ENCODE results near the gene CASZ1.

The CASZ1 gene

GRCh38 chr1:10650556-10651388 lies 145.7 kb downstream of the CASZ1 start:
- no peak for DNase-seq

GRCh38 chr1:10649517-10650201 lies 146.8 kb downstream of the CASZ1 start:
- no peak for DNase-seq

GRCh38 chr1:10648689-10649516 lies 147.5 kb downstream of the CASZ1 start:
- DNase-seq, result no peak

DNA sequence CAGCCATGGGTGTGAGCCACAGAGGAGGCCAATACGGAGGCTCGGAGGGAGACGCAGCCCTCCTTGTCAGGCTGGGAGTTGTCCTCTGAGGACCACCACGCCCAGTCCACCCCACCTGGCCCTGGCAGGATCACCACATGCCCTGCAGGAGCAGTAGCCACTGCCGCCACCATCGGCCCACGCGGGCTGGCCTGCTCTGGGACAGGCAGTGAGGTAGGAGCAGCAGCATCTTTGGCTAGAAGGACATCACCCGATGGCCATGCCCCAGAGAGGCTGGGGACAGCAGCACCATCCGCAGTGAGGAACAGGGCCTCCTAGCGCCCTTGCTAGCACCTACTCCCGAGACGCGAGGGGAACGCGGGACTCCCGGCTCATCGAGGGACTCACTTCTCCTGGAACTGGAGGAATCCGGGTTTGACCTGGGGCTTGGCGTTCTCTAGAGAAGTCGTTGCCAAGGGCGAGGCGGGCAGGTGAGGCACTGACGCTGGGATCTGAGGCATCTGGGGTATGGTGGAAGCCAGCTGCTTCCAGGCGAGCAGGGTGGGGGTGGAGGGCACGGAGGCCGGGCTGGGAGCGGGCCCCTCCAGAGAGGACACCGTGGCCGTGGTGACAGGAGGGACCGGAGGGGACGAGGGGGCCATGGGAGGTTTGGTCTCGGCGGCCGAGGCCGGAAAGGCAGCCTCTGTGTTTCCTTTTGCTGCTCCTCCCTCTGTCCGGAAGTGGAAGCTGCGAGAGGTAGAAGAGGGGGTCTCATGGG lies 148.9 kb downstream of the CASZ1 start:
- no peak for DNase-seq

GRCh38 chr1:10646347-10646861 lies 150.0 kb downstream of the CASZ1 start:
- DNase-seq, result no peak

DNA sequence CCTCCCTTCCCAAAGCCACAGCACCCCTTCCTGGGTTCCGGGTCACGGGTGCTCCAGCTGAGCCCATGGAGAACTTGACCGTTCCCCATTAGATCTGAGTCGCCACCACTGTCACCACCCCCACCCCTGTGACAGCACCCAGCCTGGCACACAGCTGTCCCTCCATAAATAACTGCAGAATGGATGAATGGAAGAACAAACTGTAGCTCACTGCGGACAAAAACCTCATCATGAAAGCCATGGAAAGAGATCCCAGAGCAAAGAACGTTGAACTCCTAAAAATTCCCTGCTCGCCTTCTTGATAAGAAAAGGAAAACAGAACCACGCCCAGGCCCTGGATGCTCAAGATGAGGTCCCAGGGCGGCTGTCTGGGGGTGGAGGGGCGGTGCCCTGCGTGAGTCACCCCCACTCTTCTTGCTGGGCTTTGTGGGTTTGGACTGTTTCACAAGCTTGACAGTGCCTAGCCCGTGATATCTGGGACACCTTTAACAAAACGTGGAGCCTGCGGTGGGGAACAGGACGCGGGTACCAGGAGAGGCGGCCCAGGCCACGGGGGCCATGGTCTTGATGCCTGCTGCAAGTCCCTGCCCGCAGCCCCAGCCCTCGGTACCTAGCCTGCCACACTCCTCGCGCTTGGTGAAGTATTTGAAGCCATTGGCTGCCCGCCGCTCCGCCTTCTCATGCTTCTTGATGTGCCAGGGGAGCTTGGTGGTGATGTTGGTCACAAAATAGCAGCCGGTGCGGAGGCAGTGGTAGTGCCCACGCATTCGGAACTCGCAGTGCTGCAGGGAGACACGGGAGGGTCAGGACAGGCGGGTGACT lies 151.9 kb downstream of the CASZ1 start:
- DNase-seq, result peak; percentile 27

DNA sequence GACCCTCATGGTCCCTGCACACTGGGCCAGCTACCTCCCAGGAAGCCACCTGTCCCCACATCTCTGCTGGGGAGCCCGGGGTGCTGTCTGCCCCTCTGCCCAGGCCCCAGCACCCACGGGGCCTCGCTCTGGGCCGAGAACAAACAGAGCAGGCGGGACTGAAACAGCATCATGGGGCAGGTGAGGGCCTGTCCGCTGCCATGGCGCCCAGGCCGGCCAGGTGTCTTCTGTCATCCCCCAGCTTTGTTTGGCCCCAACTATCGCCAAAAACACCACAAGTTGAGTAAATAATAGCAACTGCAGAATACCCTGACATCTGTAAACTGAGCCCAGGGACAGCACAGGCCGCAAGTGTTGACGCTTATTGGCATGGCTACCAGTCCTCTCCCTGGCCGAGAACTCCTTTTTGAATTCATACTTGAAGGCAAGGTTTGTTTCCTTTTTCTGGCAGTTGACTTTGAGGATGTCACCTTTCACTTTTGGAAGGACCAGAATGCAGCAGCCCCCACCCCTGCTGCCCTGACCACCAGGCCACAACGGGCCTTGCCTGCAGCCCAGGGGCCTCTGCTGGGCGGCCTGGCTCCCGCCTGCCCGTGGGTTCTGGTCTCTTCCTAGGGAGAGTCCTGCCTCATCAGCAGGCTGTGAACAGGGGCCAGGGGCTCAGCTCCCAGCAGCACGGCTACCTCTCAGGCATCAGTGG lies 152.7 kb downstream of the CASZ1 start:
- no peak for DNase-seq

- no peak for DNase-seq
Measured at GRCh38 chr1:10642403-10643080, 153.9 kb downstream of the CASZ1 start.

GRCh38 chr1:10641976-10642375 lies 154.5 kb downstream of the CASZ1 start:
- DNase-seq, result no peak

- no peak for DNase-seq
Measured at GRCh38 chr1:10640843-10641553, 155.4 kb downstream of the CASZ1 start.

- DNase-seq, result no peak
Measured at GRCh38 chr1:10639775-10640578, 156.5 kb downstream of the CASZ1 start.

DNA sequence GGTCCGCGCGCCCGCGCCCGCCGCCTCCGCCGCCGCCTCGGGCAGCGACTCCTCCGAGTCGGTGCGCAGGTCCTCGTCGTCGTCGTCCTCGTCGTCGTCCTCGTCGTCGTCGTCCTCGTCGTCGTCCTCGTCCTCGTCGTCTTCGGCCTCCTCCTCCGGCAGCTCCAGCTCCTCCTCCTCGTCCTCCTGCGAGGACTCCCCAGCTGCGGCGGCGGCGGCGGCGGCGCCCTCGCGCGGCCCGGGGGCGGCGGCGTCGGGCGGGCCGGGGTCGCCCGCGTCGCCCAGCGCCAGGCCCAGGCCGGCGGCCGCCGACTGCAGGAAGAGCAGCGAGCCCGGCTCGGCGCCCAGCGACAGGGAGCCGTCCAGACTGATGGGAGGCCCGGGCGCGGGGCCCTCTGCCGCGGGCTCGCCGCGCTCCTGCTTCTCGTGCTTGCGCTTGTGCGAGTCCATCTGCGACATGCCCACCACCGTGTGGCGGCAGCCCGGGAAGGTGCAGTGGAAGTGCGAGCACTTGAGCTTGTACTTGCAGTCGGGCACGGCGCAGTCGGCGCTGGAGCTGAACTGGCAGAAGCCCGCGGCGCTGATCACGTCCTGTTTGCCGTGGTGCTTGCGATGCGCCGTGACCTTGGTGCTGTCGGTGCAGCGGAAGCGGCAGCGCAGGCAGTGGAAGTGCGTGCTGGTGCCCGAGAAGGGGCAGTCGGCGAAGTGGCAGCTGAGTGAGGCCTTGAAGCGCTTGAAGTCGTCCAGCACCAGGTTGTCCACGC lies 157.3 kb downstream of the CASZ1 start:
- no peak for DNase-seq

- DNase-seq, result no peak
Measured at GRCh38 chr1:10638559-10639005, 157.9 kb downstream of the CASZ1 start.

- no peak for DNase-seq
Measured at GRCh38 chr1:10637834-10638558, 158.4 kb downstream of the CASZ1 start.

DNA sequence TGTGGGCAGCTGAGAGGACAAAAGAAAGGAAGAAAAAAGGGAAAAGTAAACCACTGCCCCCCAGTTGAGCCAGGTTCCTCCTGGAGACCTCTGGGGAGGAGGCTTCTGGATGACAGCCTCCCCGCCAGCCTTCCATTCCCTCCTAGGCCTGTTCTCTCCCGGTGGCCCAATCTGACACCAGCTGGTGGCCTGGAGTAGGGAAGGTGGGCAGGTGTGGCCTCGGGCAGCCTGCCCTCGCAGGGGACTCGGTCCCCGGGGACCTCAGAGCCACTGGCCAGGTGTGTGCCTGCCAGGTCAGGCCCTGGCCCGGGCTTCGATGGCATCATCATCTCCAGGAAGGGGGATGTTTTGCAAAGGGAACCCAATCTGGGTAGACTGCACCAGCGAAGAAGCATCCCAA lies 159.0 kb downstream of the CASZ1 start:
- no peak for DNase-seq

DNA sequence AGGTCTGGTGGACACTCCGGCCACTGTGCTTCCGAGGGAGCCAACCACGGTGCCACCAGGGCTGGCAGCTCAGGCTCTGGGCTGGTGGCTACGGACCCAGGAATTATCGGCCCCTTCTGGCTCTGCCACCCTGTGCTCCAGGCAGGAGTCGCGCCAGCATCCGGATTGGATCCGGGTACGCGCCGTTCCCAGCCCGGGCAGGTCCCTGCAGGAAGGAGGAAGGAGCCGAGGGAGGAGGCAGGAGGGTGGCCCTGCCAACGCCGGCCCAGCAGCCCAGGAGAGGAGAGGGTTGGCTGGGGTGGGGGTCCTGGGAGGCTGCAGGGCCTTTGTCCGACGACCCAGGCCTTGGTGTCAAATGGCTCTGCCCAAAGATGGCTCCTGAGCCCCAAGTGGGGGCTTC lies 160.5 kb downstream of the CASZ1 start:
- no peak for DNase-seq
